MM.1S (cell line): Measurements from ENCODE around the gene ZFAND6.
A peak's percentile ranks its signal among the peaks of the same experiment; 100 is the strongest.

Experiments
- DNase-seq: peaks from one replicate; pipeline ENCODE4 v3.0.0-alpha.2; 2015
- H2AFZ ChIP-seq: fragments of 300-600 bp; sonication (generic); 2 replicates; pipeline ENCODE4 v1.6.0; 2016; ENCODE audit warnings: antibody characterized with exemption, low read length
- H3F3A ChIP-seq: fragments of 300-600 bp; sonication (generic); 2 replicates; pipeline ENCODE4 v1.6.1; 2016; ENCODE audit warnings: mild to moderate bottlenecking, antibody characterized with exemption, low read length, moderate library complexity, mixed read lengths; ENCODE audit not compliant: insufficient read depth
- H3K27ac ChIP-seq: fragments of 300-600 bp; sonication (generic); 2 replicates; pipeline ENCODE4 v1.5.1; 2016; ENCODE audit warnings: mild to moderate bottlenecking, low read length
- H3K27me3 ChIP-seq: fragments of 300-600 bp; sonication (generic); replicated peaks from 2 replicates; pipeline ENCODE4 v1.6.0; 2016; ENCODE audit warnings: low read length; ENCODE audit not compliant: insufficient read depth
- H3K36me3 ChIP-seq: fragments of 300-600 bp; sonication (generic); replicated peaks from 2 replicates; pipeline ENCODE4 v1.6.1; 2016; ENCODE audit warnings: mild to moderate bottlenecking, low read length, mixed read lengths; ENCODE audit not compliant: insufficient read depth
- H3K4me1 ChIP-seq: fragments of 300-600 bp; sonication (generic); 2 replicates; pipeline ENCODE4 v1.6.1; 2016; ENCODE audit warnings: low read length, mixed read lengths
- H3K4me2 ChIP-seq: fragments of 300-600 bp; sonication (generic); 2 replicates; pipeline ENCODE4 v1.6.0; 2016; ENCODE audit warnings: low read depth, low read length
- H3K4me3 ChIP-seq: fragments of 300-600 bp; sonication (generic); 2 replicates; pipeline ENCODE4 v1.5.1; 2016; ENCODE audit warnings: low read length, mixed read lengths
- H3K79me2 ChIP-seq: fragments of 300-600 bp; sonication (generic); 2 replicates; pipeline ENCODE4 v1.6.1; 2016; ENCODE audit warnings: mixed run types, low read length, mixed read lengths
- H3K9ac ChIP-seq: fragments of 300-600 bp; sonication (generic); 2 replicates; pipeline ENCODE4 v1.6.1; 2016; ENCODE audit warnings: low read length, mixed read lengths
- H3K9me2 ChIP-seq: fragments of 300-600 bp; sonication (generic); replicated peaks from 2 replicates; pipeline ENCODE4 v1.6.1; 2016; ENCODE audit warnings: mild to moderate bottlenecking, low read length, mixed read lengths; ENCODE audit not compliant: insufficient read depth
- H3K9me3 ChIP-seq: fragments of 300-600 bp; sonication (generic); replicated peaks from 2 replicates; pipeline ENCODE4 v1.6.1; 2016; ENCODE audit warnings: mild to moderate bottlenecking, low read length, mixed read lengths; ENCODE audit not compliant: insufficient read depth
- H4K20me1 ChIP-seq: fragments of 300-600 bp; sonication (generic); 2 replicates; pipeline ENCODE4 v1.6.1; 2016; ENCODE audit warnings: mild to moderate bottlenecking, low read length, moderate library complexity, mixed read lengths; ENCODE audit not compliant: insufficient read depth
- EZH2 ChIP-seq: fragments of 300-600 bp; sonication (generic); optimal IDR thresholded peaks from 2 replicates; pipeline ENCODE3; 2017; ENCODE audit warnings: low read depth, mild to moderate bottlenecking, antibody characterized with exemption, low read length, mixed read lengths
- EZH2phosphoT487 ChIP-seq: fragments of 300-600 bp; sonication (generic); IDR thresholded peaks from 2 replicates; pipeline ENCODE4 v1.6.1; 2018; ENCODE audit warnings: antibody characterized with exemption, low read length
- TF ChIP-seq, protein P1 (sequence below): fragments of 300-600 bp; sonication (generic); IDR thresholded peaks from 2 replicates; pipeline ENCODE4 v1.5.1; 2016; ENCODE audit warnings: antibody characterized with exemption, low read length, mixed read lengths

Gene ZFAND6

DNA sequence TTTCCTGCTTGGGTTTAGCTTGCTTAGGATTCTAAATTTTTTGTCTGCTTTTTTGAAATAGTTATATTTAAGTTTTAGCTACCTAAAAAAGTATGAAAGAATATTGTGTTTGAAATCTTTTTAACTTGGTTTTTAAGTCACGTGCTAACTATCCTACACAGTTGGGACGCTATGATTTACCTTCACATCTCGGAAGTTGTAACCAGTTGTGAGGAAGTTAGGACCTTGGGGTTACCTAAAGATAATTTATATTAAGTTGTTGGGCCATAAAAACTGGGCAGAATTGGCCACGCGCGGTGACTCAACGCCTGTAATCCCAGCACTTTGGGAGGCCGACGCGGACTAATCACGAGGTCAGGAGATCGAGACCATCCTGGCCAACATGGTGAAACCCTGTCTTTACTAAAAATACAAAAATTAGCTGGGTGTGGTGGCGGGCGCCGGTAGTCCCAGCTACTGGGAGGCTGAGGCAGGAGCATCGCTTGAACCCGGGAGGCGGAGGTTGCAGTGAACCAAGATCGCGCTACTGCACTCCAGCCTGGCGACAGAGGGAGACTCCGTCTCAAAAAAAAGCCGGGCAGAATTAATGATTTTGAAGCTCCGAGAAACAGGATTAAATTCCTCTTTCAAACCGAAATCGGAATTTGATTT lies 1.0 kb downstream of the ZFAND6 start:
- H3K79me2 ChIP-seq = peaks cover 55% of the 10 kb centered on the region
- H3K27me3 ChIP-seq = no peaks in the 10 kb centered on the region
- 0 out of 2 replicates have a peak, but pooled peaks cover 8% of the 10 kb centered on the region for H4K20me1 ChIP-seq
- H2AFZ ChIP-seq = peak overlapping the region; percentile 53
- H3K4me1 ChIP-seq = peaks cover 51% of the 10 kb centered on the region
- H3K9ac ChIP-seq = peak overlapping the region; percentile 87
- DNase-seq = peak; percentile 43
- H3K9me2 ChIP-seq = no peaks in the 10 kb centered on the region
- H3K4me3 ChIP-seq = peak overlapping the region; percentile 85
- H3F3A ChIP-seq = peaks cover 38% of the 10 kb centered on the region
- H3K9me3 ChIP-seq = no peaks in the 10 kb centered on the region
- no peaks in the 10 kb centered on the region for H3K36me3 ChIP-seq
- H3K4me2 ChIP-seq = peak overlapping the region; percentile 74
- peak overlapping the region; percentile 85 for H3K27ac ChIP-seq
- TF ChIP-seq, protein P1, sequence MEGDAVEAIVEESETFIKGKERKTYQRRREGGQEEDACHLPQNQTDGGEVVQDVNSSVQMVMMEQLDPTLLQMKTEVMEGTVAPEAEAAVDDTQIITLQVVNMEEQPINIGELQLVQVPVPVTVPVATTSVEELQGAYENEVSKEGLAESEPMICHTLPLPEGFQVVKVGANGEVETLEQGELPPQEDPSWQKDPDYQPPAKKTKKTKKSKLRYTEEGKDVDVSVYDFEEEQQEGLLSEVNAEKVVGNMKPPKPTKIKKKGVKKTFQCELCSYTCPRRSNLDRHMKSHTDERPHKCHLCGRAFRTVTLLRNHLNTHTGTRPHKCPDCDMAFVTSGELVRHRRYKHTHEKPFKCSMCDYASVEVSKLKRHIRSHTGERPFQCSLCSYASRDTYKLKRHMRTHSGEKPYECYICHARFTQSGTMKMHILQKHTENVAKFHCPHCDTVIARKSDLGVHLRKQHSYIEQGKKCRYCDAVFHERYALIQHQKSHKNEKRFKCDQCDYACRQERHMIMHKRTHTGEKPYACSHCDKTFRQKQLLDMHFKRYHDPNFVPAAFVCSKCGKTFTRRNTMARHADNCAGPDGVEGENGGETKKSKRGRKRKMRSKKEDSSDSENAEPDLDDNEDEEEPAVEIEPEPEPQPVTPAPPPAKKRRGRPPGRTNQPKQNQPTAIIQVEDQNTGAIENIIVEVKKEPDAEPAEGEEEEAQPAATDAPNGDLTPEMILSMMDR = no peak
- TF ChIP-seq EZH2phosphoT487 (no peak), EZH2 (no peak)

DNA sequence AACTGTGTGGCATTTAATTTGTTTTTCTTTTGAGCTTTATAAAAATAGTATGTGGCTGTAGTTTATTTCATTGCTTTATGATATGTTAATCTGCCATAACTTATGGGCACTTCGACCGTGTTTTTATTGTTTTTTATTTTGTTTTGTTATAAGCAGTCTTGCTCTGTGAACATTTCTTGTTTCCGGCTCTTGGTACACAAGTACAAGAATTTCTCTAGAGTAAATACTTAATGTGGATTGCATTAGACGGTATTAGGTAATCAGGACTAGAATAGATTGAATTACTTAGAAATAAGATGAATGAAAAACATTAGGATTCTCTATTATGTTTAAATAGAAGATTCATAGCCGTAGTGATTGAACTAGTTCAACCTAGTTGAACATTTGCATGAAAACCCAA lies 2.1 kb downstream of the ZFAND6 start:
- peak overlapping the region; percentile 87; the same call in 1 of the 2 replicates for H3K9ac ChIP-seq

DNA sequence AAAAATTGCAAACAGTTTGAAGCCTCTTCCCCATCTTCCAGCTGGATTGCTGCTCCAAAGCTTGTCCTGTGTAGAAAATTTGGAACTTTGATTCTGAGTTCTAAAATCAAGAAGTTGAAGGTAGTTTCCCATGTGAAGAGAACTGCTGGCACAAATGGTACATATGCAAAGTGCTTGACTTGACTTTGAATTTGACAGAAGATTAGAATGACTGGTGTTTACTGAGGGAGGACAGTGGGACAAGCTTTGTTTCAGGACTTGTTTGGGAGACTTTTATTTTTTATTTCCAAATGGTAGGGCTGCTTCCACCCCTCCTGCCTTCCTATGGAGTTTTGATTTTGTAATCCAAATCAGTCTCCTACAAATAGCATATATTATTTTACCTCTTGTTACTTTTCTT lies 7.4 kb downstream of the ZFAND6 start:
- Histone ChIP-seq H3K79me2 (peaks cover 98% of the 10 kb centered on the region), H3K4me1 (peaks cover 23% of the 10 kb centered on the region), H3K27me3 (no peaks in the 10 kb centered on the region), H3K27ac (no peak overlapping the region), H3K9me2 (no peaks in the 10 kb centered on the region), H3F3A (0 out of 2 replicates have a peak, but pooled peaks cover 4% of the 10 kb centered on the region), H3K4me3 (no peak overlapping the region), H3K9ac (no peak overlapping the region), H2AFZ (no peak overlapping the region), H4K20me1 (0 out of 2 replicates have a peak, but pooled peaks cover 8% of the 10 kb centered on the region), H3K4me2 (no peak overlapping the region), H3K36me3 (no peaks in the 10 kb centered on the region), H3K9me3 (no peaks in the 10 kb centered on the region)
- TF ChIP-seq EZH2phosphoT487 (no peak), EZH2 (no peak)
- TF ChIP-seq, protein P1 = no peak
- no peak for DNase-seq

More for the DNA sequence above, 2.1 kb downstream of the ZFAND6 start:
- no peak overlapping the region for H3K27ac ChIP-seq
- peaks cover 42% of the 10 kb centered on the region for H3K4me1 ChIP-seq
- peaks cover 29% of the 10 kb centered on the region for H3F3A ChIP-seq
- H3K36me3 ChIP-seq = no peaks in the 10 kb centered on the region
- H3K79me2 ChIP-seq = peaks cover 66% of the 10 kb centered on the region
- no peaks in the 10 kb centered on the region for H3K9me2 ChIP-seq
- TF ChIP-seq, protein P1 = no peak
- TF ChIP-seq EZH2 (no peak), EZH2phosphoT487 (no peak)
- H3K4me3 ChIP-seq = peak overlapping the region; percentile 85
- H3K9me3 ChIP-seq = no peaks in the 10 kb centered on the region
- H3K4me2 ChIP-seq = peak overlapping the region; percentile 74
- DNase-seq = no peak
- H2AFZ ChIP-seq = no peak overlapping the region
- H4K20me1 ChIP-seq = 0 out of 2 replicates have a peak, but pooled peaks cover 8% of the 10 kb centered on the region
- H3K27me3 ChIP-seq = no peaks in the 10 kb centered on the region
